GM19328 (cell line): ENCODE measurements around the gene ALDH3A1.

ENCODE experiments used
- ATAC-seq: cut with Tn5 transposase; IDR thresholded peaks from one replicate; pipeline ENCODE4 v1.9.1; 2021; ENCODE audit warnings: mild to moderate bottlenecking, moderate library complexity; ENCODE audit not compliant: unreplicated experiment

ALDH3A1 gene

GRCh38 chr17:19742495-19742894 is 5.6 kb downstream of the ALDH3A1 start:
- ATAC-seq: no peak

DNA sequence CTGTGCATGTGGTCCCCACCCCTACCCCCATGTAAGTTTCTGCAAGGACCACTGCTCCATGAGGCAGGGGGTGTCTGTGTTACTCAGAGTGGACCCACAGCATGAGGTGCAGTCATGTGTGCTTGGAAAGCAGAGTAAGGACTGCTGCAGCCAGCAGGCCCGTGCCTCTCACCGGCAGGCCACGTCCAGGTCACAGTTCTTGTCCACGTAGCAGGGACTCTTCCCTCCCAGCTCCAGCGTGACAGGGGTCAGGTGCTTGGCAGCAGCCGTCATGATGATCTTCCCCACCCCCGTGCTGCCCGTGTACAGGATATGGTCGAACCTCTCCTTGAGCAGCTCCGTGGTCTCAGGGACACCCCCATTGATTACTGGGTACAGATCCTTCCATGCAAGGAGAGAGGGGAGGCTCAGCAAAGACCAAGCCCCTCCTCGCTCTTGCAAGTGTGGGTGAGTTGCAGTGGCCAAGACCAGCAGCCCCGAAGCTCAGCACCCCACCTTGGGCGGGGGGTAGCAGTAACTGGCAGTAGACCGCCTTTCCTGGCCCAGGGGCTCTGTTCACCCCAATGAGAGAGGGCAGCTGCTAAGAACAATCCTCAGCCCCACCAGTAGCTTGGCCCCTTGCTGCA is 6.2 kb downstream of the ALDH3A1 start:
- ATAC-seq: no peak

GRCh38 chr17:19740933-19741332 is 7.2 kb downstream of the ALDH3A1 start:
- ATAC-seq: no peak

- no peak for ATAC-seq
These were observed 8.6 kb downstream of the ALDH3A1 start for GRCh38 chr17:19739241-19740201.

GRCh38 chr17:19738757-19739156 is 9.3 kb downstream of the ALDH3A1 start:
- ATAC-seq: no peak

- ATAC-seq: no peak
These were observed 10.0 kb downstream of the ALDH3A1 start for GRCh38 chr17:19738073-19738449.

DNA sequence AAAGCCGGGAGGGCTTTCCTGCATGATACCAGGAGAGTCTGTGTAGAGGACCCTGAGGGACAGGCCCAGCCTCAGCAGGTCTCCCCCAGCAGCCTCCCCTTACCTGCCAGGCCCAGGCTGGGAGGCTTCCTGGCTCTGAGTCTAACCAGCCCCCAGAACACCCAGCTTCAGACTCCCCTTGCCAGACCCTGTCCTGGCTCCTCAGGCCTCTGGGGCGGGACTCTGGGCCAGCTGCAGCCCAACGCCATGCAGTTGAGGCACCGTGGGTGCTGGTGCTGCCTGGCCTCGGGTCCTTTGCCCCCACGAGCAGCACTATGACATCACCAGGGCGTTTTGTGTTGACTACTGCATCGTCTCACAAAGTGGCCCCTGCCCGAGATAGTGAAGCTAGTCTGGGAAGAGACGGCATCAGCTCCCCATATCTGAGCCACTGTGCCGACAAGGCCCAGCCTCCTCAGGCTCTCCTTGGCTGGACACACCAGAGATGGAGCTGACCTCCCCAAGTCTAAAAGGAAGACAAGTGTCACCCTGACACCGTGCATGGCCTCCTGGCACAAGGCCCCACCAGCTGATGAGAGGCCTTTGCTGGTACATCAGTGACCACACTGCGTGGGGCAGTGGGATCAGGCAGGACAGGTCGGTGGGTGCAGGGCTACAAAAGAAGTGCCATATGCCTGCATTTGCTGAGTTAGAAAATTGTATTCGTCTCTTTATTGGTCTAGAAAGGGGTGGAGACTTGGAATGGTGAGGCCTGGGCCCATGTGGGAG is 10.6 kb downstream of the ALDH3A1 start:
- ATAC-seq: no peak

DNA sequence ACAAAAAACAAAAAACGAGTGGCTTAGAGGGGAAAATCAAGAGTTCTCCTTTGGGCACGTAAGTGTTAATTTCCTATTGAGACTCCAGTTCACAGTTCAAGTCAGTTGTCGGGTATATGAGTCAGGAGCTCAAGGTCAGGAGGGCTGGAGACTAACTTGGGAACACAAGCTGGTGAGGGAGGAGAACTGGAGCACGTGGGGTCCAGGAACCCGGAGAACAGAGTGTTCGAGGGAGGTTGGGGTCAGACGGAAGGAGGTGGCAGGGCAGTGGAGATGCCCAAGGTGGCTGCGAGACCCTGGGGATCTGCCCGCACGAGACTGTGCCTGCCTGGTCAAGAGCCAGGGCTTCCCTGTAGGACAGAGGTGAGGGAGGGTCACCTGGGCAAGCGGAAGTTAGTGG is 12.0 kb downstream of the ALDH3A1 start:
- no peak for ATAC-seq

DNA sequence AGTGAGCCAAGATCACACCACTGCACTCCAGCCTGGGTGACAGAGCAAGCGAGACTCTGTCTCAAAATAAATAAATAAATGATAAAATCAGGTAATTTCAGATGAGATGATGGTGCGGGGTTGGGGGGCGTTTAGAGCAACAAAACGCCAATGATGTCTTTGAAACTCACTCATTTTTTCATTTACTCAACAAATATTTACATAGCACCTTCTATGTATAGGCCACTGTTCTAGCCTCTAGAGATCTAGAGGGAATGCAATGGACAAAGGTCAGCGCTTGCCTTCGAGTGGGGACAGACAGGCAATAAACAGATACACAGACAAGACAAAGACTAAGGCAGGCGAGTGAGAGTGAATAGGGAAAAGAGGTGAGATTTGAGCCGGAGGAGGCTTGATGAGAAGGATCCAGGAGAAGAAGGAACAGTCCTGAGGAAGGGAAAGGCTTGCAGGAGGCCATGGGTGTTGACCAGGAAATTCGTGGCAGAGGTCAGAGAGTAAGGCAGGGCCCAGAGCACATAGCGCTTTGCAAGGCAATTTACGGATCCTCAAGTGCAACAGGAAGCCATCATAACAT is 14.1 kb downstream of the ALDH3A1 start:
- no peak for ATAC-seq

GRCh38 chr17:19731626-19732025 is 16.5 kb downstream of the ALDH3A1 start:
- no peak for ATAC-seq

DNA sequence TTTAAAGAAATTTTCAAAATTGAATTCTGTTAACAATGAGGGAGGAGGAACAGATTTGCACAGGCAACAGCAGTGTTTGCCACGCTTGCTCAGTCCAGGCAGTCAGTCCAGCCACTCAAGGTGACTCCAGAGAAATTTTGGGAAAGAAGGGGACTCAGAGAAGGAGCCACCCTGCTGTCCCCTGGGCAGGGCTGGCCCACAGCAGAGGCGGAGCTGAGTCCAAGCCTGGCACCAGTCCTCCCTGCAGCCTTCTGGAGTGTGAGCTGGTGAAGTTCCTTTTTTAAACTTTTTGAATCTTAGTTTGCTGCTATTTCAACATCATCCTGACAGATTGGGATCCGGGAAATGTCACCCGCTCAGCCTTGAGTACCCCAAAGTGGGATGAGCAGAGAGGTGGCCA is 17.3 kb downstream of the ALDH3A1 start:
- ATAC-seq: no peak

GRCh38 chr17:19729900-19730299 is 18.2 kb downstream of the ALDH3A1 start:
- no peak for ATAC-seq

DNA sequence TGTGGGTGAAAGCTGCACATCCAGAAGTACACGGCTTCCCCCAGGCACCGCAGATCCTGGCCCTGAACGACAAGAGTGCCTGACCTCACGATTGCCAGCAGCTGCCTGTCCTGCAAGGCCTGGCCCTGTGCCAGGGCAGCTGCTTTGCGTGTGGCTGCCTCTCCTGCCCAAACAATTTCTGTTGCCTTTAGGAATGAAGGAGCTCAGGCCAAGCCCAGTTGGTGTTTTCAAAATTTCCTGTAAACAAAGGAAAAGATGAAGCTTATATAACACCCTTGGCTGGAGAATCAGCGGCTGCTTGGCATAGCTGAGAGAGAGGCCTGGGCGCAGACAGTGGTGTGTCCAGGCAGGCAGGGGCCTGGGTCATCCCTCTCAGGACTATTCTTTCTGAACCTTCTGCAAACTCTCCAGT is 20.0 kb downstream of the ALDH3A1 start:
- ATAC-seq: no peak

- ATAC-seq: no peak
These were observed 20.5 kb downstream of the ALDH3A1 start for GRCh38 chr17:19727501-19728078.

GRCh38 chr17:19726631-19727376 is 21.3 kb downstream of the ALDH3A1 start:
- ATAC-seq: no peak

GRCh38 chr17:19725486-19725885 is 22.6 kb downstream of the ALDH3A1 start:
- no peak for ATAC-seq

DNA sequence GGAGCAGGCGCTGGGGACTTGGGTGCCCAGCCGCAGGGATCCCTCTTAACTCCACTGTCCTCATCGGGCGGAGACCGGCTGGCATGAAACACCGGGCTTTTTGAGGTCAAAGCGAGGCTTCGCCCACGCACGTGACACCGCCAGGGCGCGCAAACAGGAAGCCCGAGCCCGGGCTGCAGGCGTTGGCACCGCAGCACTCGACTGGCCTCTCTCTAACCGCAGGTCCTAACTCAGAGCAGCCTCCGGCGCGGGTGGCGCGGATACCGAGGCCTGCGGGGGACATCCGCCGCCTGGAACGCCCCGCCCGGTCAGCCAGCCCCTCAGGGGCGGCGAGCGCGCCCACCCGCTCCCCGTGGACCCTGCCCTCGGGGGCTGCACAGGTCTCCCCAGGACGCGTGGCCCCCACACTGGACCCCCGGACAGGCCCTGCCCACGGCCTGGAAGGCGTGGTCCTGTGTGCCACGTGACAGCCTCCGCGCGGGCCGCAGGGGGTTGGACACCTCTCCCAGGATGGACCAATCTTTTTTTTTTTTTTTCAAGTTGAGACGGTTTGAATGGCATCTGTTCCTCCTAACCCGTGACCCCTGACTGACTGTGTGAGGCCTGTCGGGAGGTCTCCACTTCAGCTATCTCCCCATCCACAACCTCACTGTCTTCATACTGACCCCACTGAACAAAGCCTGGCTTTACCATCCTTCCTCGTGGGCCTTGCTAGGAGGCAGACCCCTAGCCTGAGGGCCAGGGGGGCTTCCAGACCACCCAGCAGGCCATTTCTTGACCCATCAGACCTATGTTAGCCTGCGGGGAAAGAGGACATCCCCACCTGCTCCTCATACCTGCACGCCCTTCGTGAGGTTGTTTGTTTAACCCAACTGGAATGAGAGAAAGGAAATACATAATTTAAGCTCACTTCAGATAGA is 23.3 kb downstream of the ALDH3A1 start:
- no peak for ATAC-seq

- no peak for ATAC-seq
These were observed 24.1 kb downstream of the ALDH3A1 start for GRCh38 chr17:19723964-19724363.
